Ovary (tissue), 3 donors: ENCODE results near the gene GABBR2.

ENCODE experiments used
- EP300 ChIP-seq: sonication (generic); formaldehyde crosslinking; IDR thresholded peaks from one replicate; pipeline ENCODE4 v1.6.1; 2017; ENCODE audit warnings: antibody characterized with exemption
- POLR2A ChIP-seq: fragments of 450-650 bp; IDR thresholded peaks from one replicate; pipeline ENCODE4 v1.6.1; 2017; ENCODE audit warnings: antibody characterized with exemption, mild to moderate bottlenecking, moderate library complexity
- TF ChIP-seq, protein P1 (sequence below), 3 donors: fragments of 450-650 bp in 2 of 3; fragments of 200-600 bp in 1 of 3; IDR thresholded peaks; one replicate each; pipeline versions ENCODE4 v1.5.1 to v1.8.0; 2016 to 2022; ENCODE audit warnings: antibody characterized with exemption in 3 of 3, mild to moderate bottlenecking in 1 of 3
- donor health status: DM: no; HTN: no; CAD: no.

DNA sequence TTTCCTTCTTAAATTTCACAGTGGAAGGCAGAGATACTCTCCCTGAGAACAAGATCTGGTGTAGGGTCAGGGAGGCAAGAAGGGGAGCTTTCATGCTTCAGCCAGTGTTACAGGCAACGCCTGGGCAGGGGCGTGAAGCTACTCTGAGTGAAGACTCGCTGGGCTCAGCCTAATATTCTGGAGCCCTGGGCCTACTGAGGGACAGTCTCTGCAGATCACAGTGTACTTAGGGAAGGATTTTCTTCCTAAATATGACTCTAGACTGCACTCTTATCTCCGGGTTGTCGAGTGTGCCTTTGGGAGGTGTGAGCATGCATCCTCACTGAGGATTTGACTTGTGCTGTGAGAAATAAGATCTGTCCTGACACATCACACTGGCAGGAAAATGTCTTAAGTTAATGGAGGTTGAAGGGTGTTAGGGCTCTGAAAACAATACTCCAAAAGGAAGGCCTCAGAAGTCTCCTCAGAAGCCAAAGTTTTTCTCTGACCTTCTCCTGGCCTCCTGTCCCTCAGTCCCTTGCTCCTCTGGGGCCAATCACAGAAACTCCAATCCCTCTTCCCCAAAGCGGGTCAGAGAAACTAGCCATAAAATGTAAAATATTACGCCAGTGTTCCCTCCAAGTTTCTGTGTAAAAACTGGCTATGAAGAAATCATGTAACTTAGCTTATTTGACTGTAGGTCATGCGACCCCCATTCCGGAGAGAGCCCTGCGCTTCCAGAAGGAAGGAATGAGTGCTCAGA lies 296.5 kb downstream of the GABBR2 start:
- TF ChIP-seq EP300 (no peak), POLR2A (no peak)
- TF ChIP-seq, protein P1, sequence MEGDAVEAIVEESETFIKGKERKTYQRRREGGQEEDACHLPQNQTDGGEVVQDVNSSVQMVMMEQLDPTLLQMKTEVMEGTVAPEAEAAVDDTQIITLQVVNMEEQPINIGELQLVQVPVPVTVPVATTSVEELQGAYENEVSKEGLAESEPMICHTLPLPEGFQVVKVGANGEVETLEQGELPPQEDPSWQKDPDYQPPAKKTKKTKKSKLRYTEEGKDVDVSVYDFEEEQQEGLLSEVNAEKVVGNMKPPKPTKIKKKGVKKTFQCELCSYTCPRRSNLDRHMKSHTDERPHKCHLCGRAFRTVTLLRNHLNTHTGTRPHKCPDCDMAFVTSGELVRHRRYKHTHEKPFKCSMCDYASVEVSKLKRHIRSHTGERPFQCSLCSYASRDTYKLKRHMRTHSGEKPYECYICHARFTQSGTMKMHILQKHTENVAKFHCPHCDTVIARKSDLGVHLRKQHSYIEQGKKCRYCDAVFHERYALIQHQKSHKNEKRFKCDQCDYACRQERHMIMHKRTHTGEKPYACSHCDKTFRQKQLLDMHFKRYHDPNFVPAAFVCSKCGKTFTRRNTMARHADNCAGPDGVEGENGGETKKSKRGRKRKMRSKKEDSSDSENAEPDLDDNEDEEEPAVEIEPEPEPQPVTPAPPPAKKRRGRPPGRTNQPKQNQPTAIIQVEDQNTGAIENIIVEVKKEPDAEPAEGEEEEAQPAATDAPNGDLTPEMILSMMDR (IDR thresholded peaks at IDR 0.05), result no peak
